Measurements from ENCODE around the gene MDK.
"Not testable (repeated sequence)": the region's sequence is repeated elsewhere in the genome, so short reads cannot be mapped to it uniquely, and the experiment has no call there.

MDK gene

GRCh38 chr11:46369458-46370152, 11.9 kb upstream of the MDK start:
- peaks cover 20% of the 10 kb centered on the region for H3K4me1 ChIP-seq (ENCODE audit: control insufficient read depth, insufficient read depth, low read length)
- peaks cover 22 to 32% of the 10 kb centered on the region in 2 donors for H3K36me3 ChIP-seq (ENCODE audit: control insufficient read depth in 2 of 2, insufficient read depth in 2 of 2, low read length in 2 of 2)
- no peak overlapping the region for H3K9ac ChIP-seq (ENCODE audit: low read length in 2 of 2)
- H3K4me3 ChIP-seq (ENCODE audit: low read length in 2 of 2): no peak overlapping the region
- no peaks in the 10 kb centered on the region for H3K27me3 ChIP-seq (ENCODE audit: control insufficient read depth in 1 of 2, insufficient read depth in 2 of 2, low read length in 2 of 2)
- no peak overlapping the region for H3K27ac ChIP-seq (ENCODE audit: low read length)
- H3K9me3 ChIP-seq (ENCODE audit: control insufficient read depth in 2 of 2, low read length in 2 of 2): no peaks in the 10 kb centered on the region

- H3K27me3 ChIP-seq (ENCODE audit: control insufficient read depth in 1 of 2, insufficient read depth in 2 of 2, low read length in 2 of 2): no peaks in the 10 kb centered on the region
- no peak overlapping the region for H3K4me3 ChIP-seq (ENCODE audit: low read length in 2 of 2)
- H3K9me3 ChIP-seq (ENCODE audit: control insufficient read depth in 2 of 2, low read length in 2 of 2): no peaks in the 10 kb centered on the region
- peaks cover 20% of the 10 kb centered on the region for H3K4me1 ChIP-seq (ENCODE audit: control insufficient read depth, insufficient read depth, low read length)
- no peak overlapping the region for H3K9ac ChIP-seq (ENCODE audit: low read length in 2 of 2)
- peaks cover 27 to 38% of the 10 kb centered on the region in 2 donors for H3K36me3 ChIP-seq (ENCODE audit: control insufficient read depth in 2 of 2, insufficient read depth in 2 of 2, low read length in 2 of 2)
- H3K27ac ChIP-seq (ENCODE audit: low read length): no peak overlapping the region
Observed at GRCh38 chr11:46370253-46370652, 11.2 kb upstream of the MDK start.

GRCh38 chr11:46371262-46371661, 10.2 kb upstream of the MDK start:
- H3K27ac ChIP-seq (ENCODE audit: low read length); H3K27me3 ChIP-seq (ENCODE audit: control insufficient read depth in 1 of 2, insufficient read depth in 2 of 2, low read length in 2 of 2); H3K9ac ChIP-seq (ENCODE audit: low read length in 2 of 2); H3K4me3 ChIP-seq (ENCODE audit: low read length in 2 of 2); H3K9me3 ChIP-seq (ENCODE audit: control insufficient read depth in 2 of 2, low read length in 2 of 2): not testable (repeated sequence)
- peaks cover 27 to 43% of the 10 kb centered on the region in 2 donors for H3K36me3 ChIP-seq (ENCODE audit: control insufficient read depth in 2 of 2, insufficient read depth in 2 of 2, low read length in 2 of 2)
- peaks cover 18% of the 10 kb centered on the region for H3K4me1 ChIP-seq (ENCODE audit: control insufficient read depth, insufficient read depth, low read length)

- H3K4me3 ChIP-seq (ENCODE audit: low read length in 2 of 2): no peak overlapping the region
- no peaks in the 10 kb centered on the region for H3K9me3 ChIP-seq (ENCODE audit: control insufficient read depth in 2 of 2, low read length in 2 of 2)
- H3K27ac ChIP-seq (ENCODE audit: low read length): no peak overlapping the region
- no peak overlapping the region for H3K9ac ChIP-seq (ENCODE audit: low read length in 2 of 2)
- peaks cover 27 to 48% of the 10 kb centered on the region in 2 donors for H3K36me3 ChIP-seq (ENCODE audit: control insufficient read depth in 2 of 2, insufficient read depth in 2 of 2, low read length in 2 of 2)
- H3K27me3 ChIP-seq (ENCODE audit: control insufficient read depth in 1 of 2, insufficient read depth in 2 of 2, low read length in 2 of 2): no peaks in the 10 kb centered on the region
- peaks cover 16% of the 10 kb centered on the region for H3K4me1 ChIP-seq (ENCODE audit: control insufficient read depth, insufficient read depth, low read length)
Observed at GRCh38 chr11:46372086-46372485, 9.4 kb upstream of the MDK start.

GRCh38 chr11:46372501-46372900, 9.0 kb upstream of the MDK start:
- Histone ChIP-seq H3K4me1 (ENCODE audit: control insufficient read depth, insufficient read depth, low read length) (peaks cover 13% of the 10 kb centered on the region), H3K36me3 (ENCODE audit: control insufficient read depth in 2 of 2, insufficient read depth in 2 of 2, low read length in 2 of 2) (peaks cover 27 to 48% of the 10 kb centered on the region in 2 donors)
- H3K9me3 ChIP-seq (ENCODE audit: control insufficient read depth in 2 of 2, low read length in 2 of 2); H3K27me3 ChIP-seq (ENCODE audit: control insufficient read depth in 1 of 2, insufficient read depth in 2 of 2, low read length in 2 of 2); H3K9ac ChIP-seq (ENCODE audit: low read length in 2 of 2); H3K4me3 ChIP-seq (ENCODE audit: low read length in 2 of 2); H3K27ac ChIP-seq (ENCODE audit: low read length): not testable (repeated sequence)

GRCh38 chr11:46373787-46374740, 7.4 kb upstream of the MDK start:
- H3K9me3 ChIP-seq (ENCODE audit: control insufficient read depth in 2 of 2, low read length in 2 of 2): no peaks in the 10 kb centered on the region

GRCh38 chr11:46374815-46375214, 6.7 kb upstream of the MDK start:
- peaks cover 6% of the 10 kb centered on the region for H3K4me1 ChIP-seq (ENCODE audit: control insufficient read depth, insufficient read depth, low read length)
- no peak overlapping the region for H3K27ac ChIP-seq (ENCODE audit: low read length)
- H3K27me3 ChIP-seq (ENCODE audit: control insufficient read depth in 1 of 2, insufficient read depth in 2 of 2, low read length in 2 of 2): no peaks in the 10 kb centered on the region
- no peak overlapping the region for H3K9ac ChIP-seq (ENCODE audit: low read length in 2 of 2)
- H3K36me3 ChIP-seq (ENCODE audit: control insufficient read depth in 2 of 2, insufficient read depth in 2 of 2, low read length in 2 of 2): peaks cover 18 to 38% of the 10 kb centered on the region in 2 donors
- no peak overlapping the region for H3K4me3 ChIP-seq (ENCODE audit: low read length in 2 of 2)
- H3K9me3 ChIP-seq (ENCODE audit: control insufficient read depth in 2 of 2, low read length in 2 of 2): no peaks in the 10 kb centered on the region

More at GRCh38 chr11:46373787-46374740, 7.4 kb upstream of the MDK start:
- Histone ChIP-seq H3K4me3 (ENCODE audit: low read length in 2 of 2) (no peak overlapping the region), H3K9ac (ENCODE audit: low read length in 2 of 2) (no peak overlapping the region), H3K36me3 (ENCODE audit: control insufficient read depth in 2 of 2, insufficient read depth in 2 of 2, low read length in 2 of 2) (peaks cover 19 to 40% of the 10 kb centered on the region in 2 donors), H3K27me3 (ENCODE audit: control insufficient read depth in 1 of 2, insufficient read depth in 2 of 2, low read length in 2 of 2) (no peaks in the 10 kb centered on the region), H3K27ac (ENCODE audit: low read length) (no peak overlapping the region), H3K4me1 (ENCODE audit: control insufficient read depth, insufficient read depth, low read length) (peaks cover 8% of the 10 kb centered on the region)

GRCh38 chr11:46375392-46376101, 5.9 kb upstream of the MDK start:
- peaks cover 12 to 32% of the 10 kb centered on the region in 2 donors for H3K36me3 ChIP-seq (ENCODE audit: control insufficient read depth in 2 of 2, insufficient read depth in 2 of 2, low read length in 2 of 2)
- no peak overlapping the region for H3K27ac ChIP-seq (ENCODE audit: low read length)
- peaks cover 6% of the 10 kb centered on the region for H3K4me1 ChIP-seq (ENCODE audit: control insufficient read depth, insufficient read depth, low read length)
- H3K9ac ChIP-seq (ENCODE audit: low read length in 2 of 2): no peak overlapping the region
- H3K4me3 ChIP-seq (ENCODE audit: low read length in 2 of 2): no peak overlapping the region
- no peaks in the 10 kb centered on the region for H3K9me3 ChIP-seq (ENCODE audit: control insufficient read depth in 2 of 2, low read length in 2 of 2)
- H3K27me3 ChIP-seq (ENCODE audit: control insufficient read depth in 1 of 2, insufficient read depth in 2 of 2, low read length in 2 of 2): no peaks in the 10 kb centered on the region

- no peaks in the 10 kb centered on the region for H3K9me3 ChIP-seq (ENCODE audit: control insufficient read depth in 2 of 2, low read length in 2 of 2)
- H3K27ac ChIP-seq (ENCODE audit: low read length): no peak overlapping the region
- H3K4me1 ChIP-seq (ENCODE audit: control insufficient read depth, insufficient read depth, low read length): peaks cover 13% of the 10 kb centered on the region
- no peak overlapping the region for H3K4me3 ChIP-seq (ENCODE audit: low read length in 2 of 2)
- H3K9ac ChIP-seq (ENCODE audit: low read length in 2 of 2): no peak overlapping the region
- no peaks in the 10 kb centered on the region for H3K27me3 ChIP-seq (ENCODE audit: control insufficient read depth in 1 of 2, insufficient read depth in 2 of 2, low read length in 2 of 2)
- peaks cover 12 to 27% of the 10 kb centered on the region in 2 donors for H3K36me3 ChIP-seq (ENCODE audit: control insufficient read depth in 2 of 2, insufficient read depth in 2 of 2, low read length in 2 of 2)
Observed at GRCh38 chr11:46376258-46377050, 5.0 kb upstream of the MDK start.

- H3K4me1 ChIP-seq (ENCODE audit: control insufficient read depth, insufficient read depth, low read length): peaks cover 19% of the 10 kb centered on the region
- peaks cover 0 to 5% of the 10 kb centered on the region in 2 donors for H3K27me3 ChIP-seq (ENCODE audit: control insufficient read depth in 1 of 2, insufficient read depth in 2 of 2, low read length in 2 of 2)
- H3K36me3 ChIP-seq (ENCODE audit: control insufficient read depth in 2 of 2, insufficient read depth in 2 of 2, low read length in 2 of 2): peaks cover 12 to 22% of the 10 kb centered on the region in 2 donors
- no peak overlapping the region for H3K9ac ChIP-seq (ENCODE audit: low read length in 2 of 2)
- no peak overlapping the region for H3K4me3 ChIP-seq (ENCODE audit: low read length in 2 of 2)
- H3K9me3 ChIP-seq (ENCODE audit: control insufficient read depth in 2 of 2, low read length in 2 of 2): no peaks in the 10 kb centered on the region
- H3K27ac ChIP-seq (ENCODE audit: low read length): no peak overlapping the region
Observed at GRCh38 chr11:46377290-46377689, 4.2 kb upstream of the MDK start.

Data from stomach smooth muscle (tissue), 2 donors.